A549 (cell line): ENCODE measurements around the gene IL6R.

Experiments
- HOXA7 ChIP-seq: fragments of 250-450 bp; sonication (Bioruptor Pico); IDR thresholded peaks from 2 replicates; pipeline ENCODE4 v1.5.0; 2020; ENCODE audit warnings: mild to moderate bottlenecking, moderate library complexity
- MAFK ChIP-seq: fragments of 450-650 bp; IDR thresholded peaks from 2 replicates; pipeline ENCODE4 v1.6.1; 2014; ENCODE audit not compliant: partially characterized antibody
- TF ChIP-seq, protein P1 (sequence below): fragments of >200 bp; sonication (Bioruptor Twin); formaldehyde crosslinking; IDR thresholded peaks from 3 replicates; pipeline ENCODE4 v1.5.1; 2016

DNA sequence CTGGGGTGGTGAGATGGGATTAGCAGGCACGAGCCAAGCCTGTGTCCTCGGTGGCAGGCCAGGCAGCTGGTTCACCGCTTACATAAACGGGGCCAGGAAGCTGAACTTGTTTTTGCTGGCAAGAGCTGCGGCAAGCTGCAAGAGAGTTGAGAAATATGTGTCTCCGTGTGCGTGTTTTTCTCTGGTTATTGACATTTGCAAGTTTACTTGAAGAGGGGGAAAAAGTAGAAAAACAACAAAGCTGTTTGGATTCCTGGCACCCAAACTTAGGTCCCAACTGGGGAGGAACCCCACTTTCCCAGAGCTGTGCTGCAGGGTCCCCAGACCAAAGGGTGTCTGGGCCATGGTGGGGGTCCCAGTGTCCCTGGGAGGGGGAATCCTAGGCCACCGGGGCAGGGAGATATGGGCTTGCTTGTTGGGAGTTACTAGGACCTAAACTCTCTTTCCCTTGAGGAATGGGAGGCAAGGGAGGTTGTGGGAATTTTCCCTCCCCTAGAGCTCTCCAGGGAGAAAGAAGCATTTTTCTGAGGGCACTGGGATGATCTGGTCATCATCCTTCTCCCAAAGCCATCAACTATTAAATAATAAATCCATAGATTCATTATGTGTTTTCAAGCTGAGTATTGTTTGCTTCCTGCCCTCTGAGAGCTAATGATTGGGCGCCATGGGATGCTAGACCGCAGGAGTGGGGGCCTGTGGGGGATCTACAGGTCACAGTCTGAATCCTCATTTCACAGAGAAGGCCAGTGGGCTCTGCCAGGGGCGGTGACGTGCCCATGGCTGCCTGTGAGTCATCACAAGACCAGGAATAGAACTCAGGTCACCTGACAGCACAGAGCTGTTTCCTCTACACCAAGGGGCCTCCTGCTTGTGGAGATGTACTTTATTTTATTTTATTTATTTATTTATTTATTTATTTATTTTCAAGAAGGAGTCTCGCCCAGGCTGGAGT is 14.8 kb downstream of the IL6R start:
- no peak for TF ChIP-seq MAFK
- TF ChIP-seq HOXA7 (CRISPR knock-in tag) = no peak
- TF ChIP-seq, protein P1, sequence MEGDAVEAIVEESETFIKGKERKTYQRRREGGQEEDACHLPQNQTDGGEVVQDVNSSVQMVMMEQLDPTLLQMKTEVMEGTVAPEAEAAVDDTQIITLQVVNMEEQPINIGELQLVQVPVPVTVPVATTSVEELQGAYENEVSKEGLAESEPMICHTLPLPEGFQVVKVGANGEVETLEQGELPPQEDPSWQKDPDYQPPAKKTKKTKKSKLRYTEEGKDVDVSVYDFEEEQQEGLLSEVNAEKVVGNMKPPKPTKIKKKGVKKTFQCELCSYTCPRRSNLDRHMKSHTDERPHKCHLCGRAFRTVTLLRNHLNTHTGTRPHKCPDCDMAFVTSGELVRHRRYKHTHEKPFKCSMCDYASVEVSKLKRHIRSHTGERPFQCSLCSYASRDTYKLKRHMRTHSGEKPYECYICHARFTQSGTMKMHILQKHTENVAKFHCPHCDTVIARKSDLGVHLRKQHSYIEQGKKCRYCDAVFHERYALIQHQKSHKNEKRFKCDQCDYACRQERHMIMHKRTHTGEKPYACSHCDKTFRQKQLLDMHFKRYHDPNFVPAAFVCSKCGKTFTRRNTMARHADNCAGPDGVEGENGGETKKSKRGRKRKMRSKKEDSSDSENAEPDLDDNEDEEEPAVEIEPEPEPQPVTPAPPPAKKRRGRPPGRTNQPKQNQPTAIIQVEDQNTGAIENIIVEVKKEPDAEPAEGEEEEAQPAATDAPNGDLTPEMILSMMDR = no peak
